Stimulated activated naive CD4-positive, alpha-beta T cell (primary cell): ENCODE data around the gene SPSB2.
"Not testable (repeated sequence)": the region's sequence is repeated elsewhere in the genome, so short reads cannot be mapped to it uniquely, and the experiment has no call there.

ENCODE experiments used
- DNase-seq, 6 experiments: peaks; one replicate each; lab custom pipeline; 2025; lab: John Stamatoyannopoulos, UW

The SPSB2 gene

GRCh38 chr12:6873094-6874014, at the start of gene SPSB2:
Gene SPSB2 (minus strand): TSS chr12:6873303. CDS start chr12:6872901, 402 bp downstream.
- peak; percentile 93 to 97 (median 96) for DNase-seq

GRCh38 chr12:6921996-6922946, 49.2 kb upstream of the SPSB2 start:
- DNase-seq = no peak

- DNase-seq = no peak
Observed at GRCh38 chr12:6921539-6921938, 48.4 kb upstream of the SPSB2 start.

- DNase-seq = no peak
Observed at GRCh38 chr12:6919588-6919987, 46.5 kb upstream of the SPSB2 start.

GRCh38 chr12:6917491-6918231, 44.6 kb upstream of the SPSB2 start:
- no peak for DNase-seq

- no peak for DNase-seq
Observed at GRCh38 chr12:6916426-6917200, 43.5 kb upstream of the SPSB2 start.

GRCh38 chr12:6915789-6916285, 42.7 kb upstream of the SPSB2 start:
- no peak for DNase-seq

- DNase-seq = no peak
Observed at GRCh38 chr12:6914947-6915788, 42.1 kb upstream of the SPSB2 start.

- peak; percentile 73 to 83 (median 79) for DNase-seq
Observed at GRCh38 chr12:6914246-6914946, 41.3 kb upstream of the SPSB2 start, which contains the start of gene ENO2. Gene ENO2 (plus strand): TSS chr12:6914580. CDS start chr12:6915833, 1,253 bp downstream.

- DNase-seq = no peak
Observed at GRCh38 chr12:6912164-6912935, 39.2 kb upstream of the SPSB2 start.

GRCh38 chr12:6909421-6910145, 36.5 kb upstream of the SPSB2 start:
- no peak for DNase-seq

- not testable (repeated sequence) for DNase-seq
Observed at GRCh38 chr12:6908141-6908540, 35.0 kb upstream of the SPSB2 start.

- DNase-seq = no peak
Observed at GRCh38 chr12:6905414-6906040, 32.4 kb upstream of the SPSB2 start.

GRCh38 chr12:6904280-6905276, 31.5 kb upstream of the SPSB2 start, which contains the start of gene LRRC23:
Gene LRRC23 (plus strand): TSS chr12:6904822. CDS start chr12:6905634, 812 bp downstream.
- peak; percentile 93 to 97 (median 95) for DNase-seq

- no peak for DNase-seq
Observed at GRCh38 chr12:6903722-6904121, 30.6 kb upstream of the SPSB2 start.

GRCh38 chr12:6902448-6902847, 29.3 kb upstream of the SPSB2 start:
- DNase-seq = no peak
